HG03520 (cell line): ENCODE data around the gene AADACL2.
"Not testable (repeated sequence)": the region's sequence is repeated elsewhere in the genome, so short reads cannot be mapped to it uniquely, and the experiment has no call there.

Experiments used
- ATAC-seq: cut with Tn5 transposase; IDR thresholded peaks from one replicate; pipeline ENCODE4 v1.9.1; 2021; ENCODE audit warnings: mild to moderate bottlenecking, moderate library complexity; ENCODE audit not compliant: unreplicated experiment

Gene AADACL2

DNA sequence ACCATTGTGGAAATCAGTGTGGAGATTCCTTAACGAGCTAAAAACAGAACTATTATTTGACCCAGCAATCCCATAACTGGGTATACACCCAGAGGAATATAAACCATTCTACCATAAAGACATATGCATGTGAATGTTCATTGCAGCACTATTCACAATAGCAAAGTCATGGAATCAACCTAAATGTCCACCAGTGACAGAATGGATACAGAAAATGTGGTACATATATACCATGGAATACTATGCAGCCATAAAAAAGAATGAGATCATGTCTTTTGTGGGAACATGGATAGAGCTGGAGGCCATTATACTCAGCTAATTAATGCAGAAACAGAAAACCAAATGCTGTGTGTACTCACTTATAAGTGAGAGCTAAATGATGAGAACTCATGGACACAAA is 31.0 kb downstream of the AADACL2 start:
- ATAC-seq: not testable (repeated sequence)

- no peak for ATAC-seq
These were observed 32.0 kb downstream of the AADACL2 start for GRCh38 chr3:151765685-151766084.

GRCh38 chr3:151766454-151766853 is 32.7 kb downstream of the AADACL2 start:
- no peak for ATAC-seq

- ATAC-seq: no peak
These were observed 34.7 kb downstream of the AADACL2 start for GRCh38 chr3:151768393-151768930.

DNA sequence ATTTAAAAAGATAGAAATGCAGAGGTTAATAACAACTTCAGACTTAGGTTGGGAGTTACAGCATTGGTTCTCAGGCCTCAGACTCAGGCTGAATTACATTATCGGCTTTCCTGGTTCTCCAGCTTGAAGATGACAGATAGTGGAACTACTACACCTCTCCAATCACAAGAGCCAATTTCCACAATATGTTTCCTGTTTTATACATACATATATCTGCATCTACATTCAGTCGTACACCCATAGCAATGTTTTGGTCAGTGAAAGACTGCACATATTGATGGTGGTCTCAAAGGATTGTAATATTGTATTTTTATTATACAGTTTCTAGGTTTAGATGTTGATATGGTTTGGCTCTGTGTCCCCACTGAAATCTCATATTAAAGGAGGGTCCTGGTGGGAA is 35.4 kb downstream of the AADACL2 start:
- no peak for ATAC-seq

DNA sequence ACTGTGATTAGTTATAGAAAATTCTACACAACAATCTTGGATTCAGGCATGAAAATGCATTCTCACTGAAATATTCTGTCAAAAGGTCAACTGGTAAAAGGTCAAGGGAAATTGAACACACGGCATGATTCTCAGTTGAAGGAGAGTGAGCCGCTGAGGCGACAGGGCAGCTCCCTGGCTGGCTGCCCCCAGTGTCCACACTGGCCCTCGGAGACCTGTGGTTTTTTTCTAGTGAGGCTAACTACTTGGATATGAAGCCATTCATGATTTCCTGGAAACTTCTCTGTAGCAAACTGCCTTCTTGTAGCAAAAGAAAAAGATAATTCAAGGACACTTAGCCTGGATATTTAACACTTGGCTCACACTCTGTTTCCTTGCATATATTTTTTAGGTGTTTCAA is 37.2 kb downstream of the AADACL2 start:
- ATAC-seq: no peak

- no peak for ATAC-seq
These were observed 39.2 kb downstream of the AADACL2 start for GRCh38 chr3:151772825-151773480.

DNA sequence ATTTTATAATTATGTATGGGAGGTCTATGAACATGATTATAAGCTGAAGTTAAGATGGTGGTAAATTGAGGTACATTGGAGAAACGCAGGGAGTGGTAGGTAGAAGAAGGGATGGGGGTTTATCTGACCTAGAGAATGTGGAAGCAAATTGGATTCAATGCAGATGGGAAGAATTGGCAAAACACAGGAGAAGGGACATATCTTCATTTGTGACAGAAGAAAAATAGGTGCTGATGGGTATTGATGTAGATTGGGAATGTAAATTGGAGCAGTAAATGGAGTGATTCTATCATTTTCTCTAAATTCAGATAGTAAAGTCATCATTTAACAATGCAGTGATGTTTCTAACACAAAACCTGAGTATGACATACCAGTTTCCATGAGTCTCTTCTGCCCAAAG is 40.5 kb downstream of the AADACL2 start:
- ATAC-seq: no peak

DNA sequence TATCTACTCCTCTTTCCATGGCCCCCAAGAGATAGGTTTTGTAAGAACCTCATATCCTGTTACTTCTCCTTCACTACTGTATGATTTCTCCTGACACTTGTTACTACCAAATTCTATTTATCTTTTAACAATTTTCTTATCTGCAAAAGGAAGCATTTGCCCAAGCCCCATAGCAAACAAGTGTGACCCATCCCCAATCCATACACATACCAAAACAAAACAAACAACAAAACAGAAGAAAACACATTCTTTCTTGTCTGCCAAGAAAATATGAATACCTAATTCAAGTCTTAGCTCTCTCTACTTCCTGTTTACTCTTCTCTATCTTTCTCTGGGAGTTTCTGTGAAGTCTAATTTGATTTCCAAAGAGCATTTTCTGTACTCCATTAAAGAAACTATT is 41.2 kb downstream of the AADACL2 start:
- ATAC-seq: no peak

- ATAC-seq: no peak
These were observed 41.9 kb downstream of the AADACL2 start for GRCh38 chr3:151775314-151776258.

- no peak for ATAC-seq
These were observed 42.6 kb downstream of the AADACL2 start for GRCh38 chr3:151776259-151776740.

DNA sequence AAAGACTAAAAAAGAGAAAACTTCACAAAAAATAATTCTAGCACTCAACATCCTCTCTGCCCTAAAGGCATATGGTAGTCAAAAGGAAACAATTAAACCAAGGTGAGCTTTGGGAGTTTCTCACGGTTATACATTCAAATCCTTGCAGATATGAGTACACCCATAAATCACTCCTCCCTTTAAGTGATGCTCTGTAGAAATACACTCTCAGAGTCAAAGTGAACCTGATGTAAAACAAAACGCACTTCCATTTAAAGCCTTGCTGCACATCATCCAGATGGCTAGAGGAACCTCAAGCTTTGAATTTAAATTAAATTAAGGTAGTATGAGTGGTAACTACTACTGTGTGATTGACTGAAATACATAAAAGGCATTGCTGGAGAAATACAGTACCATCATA is 44.2 kb downstream of the AADACL2 start:
- no peak for ATAC-seq

DNA sequence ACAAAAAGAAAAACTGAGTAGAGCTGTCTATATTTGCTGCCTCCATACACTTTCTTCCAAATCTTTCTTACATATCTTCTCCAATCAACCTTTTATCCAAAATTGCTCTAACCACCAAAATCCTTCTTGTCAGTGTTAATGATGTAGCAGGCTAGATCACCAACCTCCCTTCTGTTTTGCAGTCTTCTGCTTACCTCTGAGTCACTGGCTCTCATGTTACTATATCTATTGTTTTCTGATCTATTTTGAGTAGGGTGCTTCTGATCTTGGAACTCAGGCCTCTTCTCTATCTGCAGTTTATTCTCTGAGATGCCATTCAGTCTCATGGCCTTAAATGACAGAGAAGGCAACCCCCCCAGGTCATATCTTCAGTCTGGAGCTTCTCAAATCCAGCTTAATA is 53.9 kb downstream of the AADACL2 start:
- no peak for ATAC-seq

DNA sequence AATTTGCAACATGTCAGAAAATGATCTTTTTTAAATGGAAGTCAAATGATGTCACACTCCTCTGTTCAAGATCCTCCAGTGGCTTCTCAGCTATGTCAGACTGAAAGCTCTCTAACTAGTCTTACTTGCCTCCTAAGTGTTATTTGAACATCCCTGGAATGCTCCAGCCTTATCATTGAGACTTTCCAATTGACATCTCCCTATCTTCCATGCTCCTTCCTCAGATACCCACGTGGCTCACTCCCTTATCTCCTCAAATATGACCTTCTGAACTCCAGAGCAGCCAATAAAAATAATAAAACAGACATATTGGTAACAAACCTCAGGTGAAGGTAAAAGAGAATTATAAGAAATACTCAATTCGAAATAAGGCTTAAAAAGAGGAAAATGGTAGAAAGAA is 54.7 kb downstream of the AADACL2 start:
- no peak for ATAC-seq

DNA sequence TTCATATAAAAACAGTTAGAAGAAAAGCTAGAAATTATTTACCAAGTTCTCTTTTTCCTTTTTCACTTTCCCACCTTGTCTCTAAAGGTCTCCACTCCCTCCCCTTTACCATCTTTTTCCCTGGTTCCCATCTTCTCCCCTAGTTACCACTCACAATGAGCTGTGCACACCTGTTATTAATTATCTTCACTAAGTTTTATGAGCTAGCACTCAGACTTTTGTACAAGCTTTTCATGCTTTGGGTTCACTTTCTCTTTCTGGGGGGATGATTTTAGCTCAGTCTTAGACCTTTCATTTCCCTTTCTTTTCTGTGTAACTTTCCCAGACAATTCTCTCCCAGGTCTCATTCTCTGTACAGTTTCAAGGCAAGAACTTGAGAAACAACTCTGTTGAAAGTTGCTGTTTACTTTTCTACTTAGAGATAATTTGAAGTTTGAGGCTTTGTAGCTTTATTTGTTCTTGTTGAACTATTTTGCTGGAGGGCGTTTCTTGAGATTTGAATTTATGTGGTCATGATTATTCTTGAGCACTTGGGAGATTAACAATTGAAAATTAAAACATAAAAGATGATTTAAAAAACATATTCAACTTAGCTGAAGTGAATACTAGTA is 56.2 kb downstream of the AADACL2 start:
- ATAC-seq: no peak

GRCh38 chr3:151790763-151791162 is 57.0 kb downstream of the AADACL2 start:
- not testable (repeated sequence) for ATAC-seq

- no peak for ATAC-seq
These were observed 58.7 kb downstream of the AADACL2 start for GRCh38 chr3:151792411-151792810.

GRCh38 chr3:151793636-151794035 is 59.9 kb downstream of the AADACL2 start:
- ATAC-seq: no peak

DNA sequence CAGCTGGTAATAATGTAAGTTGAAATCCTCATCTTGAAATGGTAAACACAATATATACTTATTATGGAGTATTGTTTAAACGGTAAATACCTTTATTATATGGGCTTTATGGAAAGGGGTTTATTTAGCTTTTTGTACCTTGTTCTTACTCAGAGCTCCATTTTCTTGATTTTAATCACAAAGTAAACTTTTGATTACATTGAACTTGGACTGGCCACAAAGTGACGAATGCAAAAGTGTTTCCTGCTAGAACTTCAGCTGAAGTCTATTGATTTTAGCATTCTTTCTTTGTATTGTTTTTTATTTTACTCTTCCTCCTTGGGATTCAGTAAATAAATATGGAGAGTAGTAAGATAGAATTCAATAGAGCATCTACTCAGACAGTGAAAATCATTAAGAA is 60.4 kb downstream of the AADACL2 start:
- ATAC-seq: no peak

DNA sequence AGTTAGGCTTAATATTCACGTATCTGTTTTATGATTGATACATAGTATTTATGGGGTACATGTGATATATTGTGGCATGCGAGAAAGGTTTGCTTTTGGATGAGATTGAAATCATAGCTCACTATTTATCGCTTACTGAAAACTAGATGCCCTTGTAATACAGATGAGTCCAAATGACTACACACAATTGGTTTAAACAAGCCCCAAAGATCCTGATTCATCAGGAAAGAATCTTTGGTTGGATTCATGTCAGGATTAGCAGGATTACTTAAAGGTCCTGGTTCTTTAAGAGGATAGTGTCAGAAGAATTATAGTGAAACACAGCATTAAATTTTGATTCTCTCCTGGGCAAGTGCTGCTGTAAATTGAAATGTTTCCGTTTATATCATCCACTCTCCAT is 61.5 kb downstream of the AADACL2 start:
- no peak for ATAC-seq

DNA sequence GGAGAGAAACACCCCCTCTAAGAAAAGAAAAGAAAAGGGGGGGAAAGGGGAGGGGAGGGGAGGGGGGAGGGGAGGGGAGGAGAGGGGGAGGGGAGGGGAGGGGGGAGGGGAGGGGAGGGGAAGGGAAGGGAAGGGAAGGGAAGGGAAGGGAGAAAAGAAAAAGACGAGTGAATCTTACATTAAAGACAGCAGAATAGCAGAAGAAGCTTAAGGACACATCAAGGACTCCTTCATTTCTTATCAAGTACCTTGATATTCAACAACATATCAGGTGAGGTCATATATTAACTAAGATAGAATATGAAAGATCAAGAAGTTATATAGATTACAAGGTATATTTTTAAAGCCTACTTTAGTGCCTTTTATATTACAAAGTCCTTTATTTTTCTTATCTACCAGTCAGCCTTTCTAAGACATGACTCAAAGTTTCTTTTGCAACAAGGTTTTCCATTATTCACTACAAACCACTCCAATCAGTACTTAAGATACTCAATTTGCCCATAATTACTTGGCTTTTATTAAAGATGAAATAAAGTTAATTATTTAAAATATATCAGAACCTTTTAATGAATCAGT is 62.5 kb downstream of the AADACL2 start:
- no peak for ATAC-seq
